ENCODE measurements around the gene CSMD2.

Gene CSMD2

GRCh38 chr1:33762109-33762830 is 402.8 kb downstream of the CSMD2 start:
- Histone ChIP-seq H2AFZ (ENCODE audit: low read depth, low read length) (no peak overlapping the region), H3K4me3 (ENCODE audit: low read depth in 1 of 2, low read length in 2 of 2) (no peak overlapping the region), H3K4me2 (ENCODE audit: insufficient read depth, low read length) (no peak overlapping the region), H3K9ac (ENCODE audit: low read depth, low read length) (no peak overlapping the region), H4K20me1 (ENCODE audit: insufficient read depth, low read length) (no peaks in the 10 kb centered on the region), H3K9me3 (ENCODE audit: insufficient read depth, low read length, severe bottlenecking) (no peaks in the 10 kb centered on the region), H3K79me2 (ENCODE audit: insufficient read depth, low read length) (no peaks in the 10 kb centered on the region), H3K27me3 (ENCODE audit: insufficient read depth, low read length, poor library complexity) (peaks cover 2% of the 10 kb centered on the region), H3K4me1 (ENCODE audit: insufficient read depth, low read length) (no peaks in the 10 kb centered on the region), H3K27ac (ENCODE audit: low read length) (no peak overlapping the region), H3K36me3 (ENCODE audit: insufficient read depth, low read length) (no peaks in the 10 kb centered on the region)
- no peak for ATAC-seq (ENCODE audit: insufficient read depth, low read depth)
- TF ChIP-seq EZH2 (IDR thresholded peaks at IDR 0.05; ENCODE audit: borderline replicate concordance, low read depth, low read length, severe bottlenecking), result no peak
- DNase-seq, result no peak

- Histone ChIP-seq H3K4me2 (ENCODE audit: insufficient read depth, low read length) (no peak overlapping the region), H4K20me1 (ENCODE audit: insufficient read depth, low read length) (no peaks in the 10 kb centered on the region), H3K27me3 (ENCODE audit: insufficient read depth, low read length, poor library complexity) (no peaks in the 10 kb centered on the region), H3K79me2 (ENCODE audit: insufficient read depth, low read length) (no peaks in the 10 kb centered on the region), H3K9me3 (ENCODE audit: insufficient read depth, low read length, severe bottlenecking) (no peaks in the 10 kb centered on the region), H2AFZ (ENCODE audit: low read depth, low read length) (no peak overlapping the region), H3K9ac (ENCODE audit: low read depth, low read length) (no peak overlapping the region), H3K27ac (ENCODE audit: low read length) (no peak overlapping the region), H3K4me3 (ENCODE audit: low read depth in 1 of 2, low read length in 2 of 2) (no peak overlapping the region), H3K4me1 (ENCODE audit: insufficient read depth, low read length) (no peaks in the 10 kb centered on the region), H3K36me3 (ENCODE audit: insufficient read depth, low read length) (no peaks in the 10 kb centered on the region)
- no peak for TF ChIP-seq CTCF (IDR thresholded peaks at IDR 0.05; ENCODE audit: borderline replicate concordance, extremely low read depth, low read length, poor library complexity, severe bottlenecking)
- DNase-seq (no peak), ATAC-seq (ENCODE audit: insufficient read depth, low read depth) (no peak)
Measured at GRCh38 chr1:33758698-33759097, 406.3 kb downstream of the CSMD2 start.

- H3K4me1 ChIP-seq (ENCODE audit: insufficient read depth, low read length), result no peaks in the 10 kb centered on the region
- H3K4me3 ChIP-seq (ENCODE audit: low read depth in 1 of 2, low read length in 2 of 2), result no peak overlapping the region
- no peak overlapping the region for H3K4me2 ChIP-seq (ENCODE audit: insufficient read depth, low read length)
- H4K20me1 ChIP-seq (ENCODE audit: insufficient read depth, low read length), result no peaks in the 10 kb centered on the region
- DNase-seq (no peak), ATAC-seq (ENCODE audit: insufficient read depth, low read depth) (no peak)
- H3K79me2 ChIP-seq (ENCODE audit: insufficient read depth, low read length), result no peaks in the 10 kb centered on the region
- TF ChIP-seq CTCF (IDR thresholded peaks at IDR 0.05; ENCODE audit: borderline replicate concordance, extremely low read depth, low read length, poor library complexity, severe bottlenecking) (no peak), EZH2 (IDR thresholded peaks at IDR 0.05; ENCODE audit: borderline replicate concordance, low read depth, low read length, severe bottlenecking) (no peak)
- H2AFZ ChIP-seq (ENCODE audit: low read depth, low read length), result no peak overlapping the region
- H3K36me3 ChIP-seq (ENCODE audit: insufficient read depth, low read length), result no peaks in the 10 kb centered on the region
- H3K27me3 ChIP-seq (ENCODE audit: insufficient read depth, low read length, poor library complexity), result no peaks in the 10 kb centered on the region
- no peaks in the 10 kb centered on the region for H3K9me3 ChIP-seq (ENCODE audit: insufficient read depth, low read length, severe bottlenecking)
- no peak overlapping the region for H3K9ac ChIP-seq (ENCODE audit: low read depth, low read length)
- no peak overlapping the region for H3K27ac ChIP-seq (ENCODE audit: low read length)
Measured at GRCh38 chr1:33753087-33753856, 411.8 kb downstream of the CSMD2 start.

GRCh38 chr1:33745942-33746341 is 419.1 kb downstream of the CSMD2 start:
- Histone ChIP-seq H3K27me3 (ENCODE audit: insufficient read depth, low read length, poor library complexity) (peaks cover 11% of the 10 kb centered on the region), H3K79me2 (ENCODE audit: insufficient read depth, low read length) (no peaks in the 10 kb centered on the region)

More at GRCh38 chr1:33745942-33746341, 419.1 kb downstream of the CSMD2 start:
- Histone ChIP-seq H4K20me1 (ENCODE audit: insufficient read depth, low read length) (no peaks in the 10 kb centered on the region), H3K4me1 (ENCODE audit: insufficient read depth, low read length) (no peaks in the 10 kb centered on the region), H2AFZ (ENCODE audit: low read depth, low read length) (no peak overlapping the region), H3K9ac (ENCODE audit: low read depth, low read length) (no peak overlapping the region), H3K9me3 (ENCODE audit: insufficient read depth, low read length, severe bottlenecking) (no peaks in the 10 kb centered on the region), H3K4me2 (ENCODE audit: insufficient read depth, low read length) (no peak overlapping the region), H3K4me3 (ENCODE audit: low read depth in 1 of 2, low read length in 2 of 2) (no peak overlapping the region), H3K36me3 (ENCODE audit: insufficient read depth, low read length) (no peaks in the 10 kb centered on the region), H3K27ac (ENCODE audit: low read length) (no peak overlapping the region)
- no peak for TF ChIP-seq EZH2 (IDR thresholded peaks at IDR 0.05; ENCODE audit: borderline replicate concordance, low read depth, low read length, severe bottlenecking)
- no peak for TF ChIP-seq CTCF (IDR thresholded peaks at IDR 0.05; ENCODE audit: borderline replicate concordance, extremely low read depth, low read length, poor library complexity, severe bottlenecking)
- no peak for DNase-seq
- no peak for ATAC-seq (ENCODE audit: insufficient read depth, low read depth)
